Fibroblast of peridontal ligament (primary cell): ENCODE results near the gene RANBP3L.
"Not testable (repeated sequence)": the region's sequence is repeated elsewhere in the genome, so short reads cannot be mapped to it uniquely, and the experiment has no call there.

Source experiments
- DNase-seq: peaks from one replicate; pipeline ENCODE4 v3.0.0-alpha.2; 2010; ENCODE audit errors: extremely low read depth

Gene RANBP3L

DNA sequence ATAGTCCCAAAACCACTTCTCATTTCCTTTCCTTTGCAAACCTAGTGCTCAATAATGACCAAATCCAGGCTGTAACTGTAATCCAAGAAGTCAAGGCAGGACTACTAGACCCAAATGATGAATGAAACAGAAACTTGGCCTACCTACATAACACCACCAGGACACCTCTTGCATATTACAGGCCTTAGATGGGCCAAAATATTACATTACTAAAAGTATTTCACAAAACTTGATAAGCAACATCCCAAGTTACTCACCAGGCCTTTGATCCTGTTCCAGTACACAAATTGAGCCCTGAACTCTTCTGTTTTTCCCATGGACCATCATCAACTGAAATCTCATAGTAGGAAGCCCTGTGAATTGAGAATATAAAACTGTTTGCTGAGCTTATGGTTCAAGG lies 94.8 kb downstream of the RANBP3L start:
- no peak for DNase-seq

DNA sequence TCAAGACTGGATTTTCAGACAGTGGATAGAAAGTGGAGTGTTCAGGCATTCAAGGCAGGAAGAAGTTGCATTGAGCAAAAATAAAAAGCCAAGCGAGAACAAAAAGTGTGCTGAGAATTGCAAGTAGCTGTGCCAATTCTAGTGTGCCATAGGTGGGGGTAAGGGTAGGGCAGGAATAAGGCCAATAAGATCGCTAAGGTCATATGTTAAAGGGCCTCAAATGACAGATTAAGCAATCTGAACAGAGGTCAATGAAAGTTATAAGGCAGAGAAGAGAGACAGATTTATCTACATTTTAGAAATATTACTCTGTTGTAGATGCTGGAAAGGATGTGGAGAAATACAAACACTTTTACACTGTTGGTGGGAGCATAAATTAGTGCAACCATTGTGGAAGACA lies 96.4 kb downstream of the RANBP3L start:
- no peak for DNase-seq

DNA sequence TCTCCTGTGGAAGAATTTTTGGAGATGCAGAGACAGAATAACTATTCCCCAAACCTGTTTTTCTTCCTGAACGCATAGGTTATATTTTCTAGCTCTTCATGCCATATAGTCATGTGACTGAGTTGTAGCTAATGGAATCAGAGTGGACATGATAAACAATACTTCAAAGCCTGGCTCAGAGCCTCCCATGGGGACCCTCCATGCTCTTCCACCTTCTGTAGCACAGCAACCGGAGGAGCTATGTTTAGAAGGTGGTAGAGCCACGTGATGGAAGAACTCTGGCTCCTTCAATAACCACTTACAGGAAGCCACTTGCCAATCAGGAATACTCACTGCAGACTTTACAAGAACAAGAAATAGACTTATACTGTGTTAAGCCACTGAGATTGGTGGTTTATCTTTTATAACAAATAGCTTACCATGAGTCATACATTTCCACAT lies 99.2 kb downstream of the RANBP3L start:
- DNase-seq: peak; percentile 60

DNA sequence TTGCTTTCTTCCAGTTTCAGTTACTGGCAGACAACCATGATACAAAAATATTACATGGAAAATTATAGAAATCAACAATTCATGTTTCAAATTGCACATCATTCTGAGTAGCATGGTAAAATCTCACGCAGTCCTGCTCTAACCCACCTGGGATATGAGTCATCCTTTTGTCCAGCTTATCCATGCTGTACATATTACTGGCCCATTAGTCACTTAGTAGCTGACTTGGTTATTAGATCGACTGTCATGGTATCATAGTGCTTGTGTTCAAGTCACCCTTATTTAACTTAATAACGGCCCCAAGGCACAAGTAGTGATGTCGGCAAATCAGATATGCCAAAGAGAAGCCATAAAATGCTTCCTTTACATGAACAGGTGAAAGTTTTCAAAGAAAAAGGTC lies 101.2 kb downstream of the RANBP3L start:
- no peak for DNase-seq

DNA sequence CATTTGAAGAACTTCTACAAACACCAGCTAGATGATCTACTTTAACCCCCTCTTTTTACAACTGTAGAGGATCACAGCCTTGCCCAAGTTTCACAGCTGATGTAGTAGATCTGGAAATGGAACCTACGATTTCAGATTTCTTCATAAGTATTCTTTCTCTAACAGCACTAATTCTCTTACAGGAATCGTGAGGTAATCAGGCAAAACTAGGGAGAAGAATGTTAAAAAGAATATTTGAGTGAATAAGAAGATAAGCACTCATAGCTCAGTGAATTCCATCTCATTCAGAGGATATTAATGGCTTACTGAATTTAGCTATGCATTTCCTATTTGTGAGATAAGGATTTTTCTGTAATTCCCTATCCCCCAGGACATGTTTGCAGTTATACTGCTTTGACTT lies 102.1 kb downstream of the RANBP3L start:
- no peak for DNase-seq

DNA sequence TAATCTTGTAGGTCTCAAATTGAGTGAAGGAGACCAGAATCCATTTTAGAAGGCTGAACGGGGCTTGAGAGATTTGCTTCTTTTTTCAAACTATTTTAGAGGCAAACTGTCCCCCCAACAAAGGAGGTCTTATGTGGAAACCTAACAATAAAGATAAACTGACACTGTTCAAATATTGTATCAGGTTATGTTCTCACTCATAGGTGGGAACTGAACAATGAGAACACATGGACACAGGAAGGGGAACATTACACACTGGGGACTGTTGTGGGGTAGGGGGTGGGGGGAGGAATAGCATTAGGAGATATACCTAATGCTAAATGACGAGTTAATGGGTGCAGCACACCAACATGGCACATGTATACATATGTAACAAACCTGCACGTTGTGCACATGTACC lies 102.9 kb downstream of the RANBP3L start:
- not testable (repeated sequence) for DNase-seq
